ENCODE data around the gene SLC5A3.

SLC5A3 gene

DNA sequence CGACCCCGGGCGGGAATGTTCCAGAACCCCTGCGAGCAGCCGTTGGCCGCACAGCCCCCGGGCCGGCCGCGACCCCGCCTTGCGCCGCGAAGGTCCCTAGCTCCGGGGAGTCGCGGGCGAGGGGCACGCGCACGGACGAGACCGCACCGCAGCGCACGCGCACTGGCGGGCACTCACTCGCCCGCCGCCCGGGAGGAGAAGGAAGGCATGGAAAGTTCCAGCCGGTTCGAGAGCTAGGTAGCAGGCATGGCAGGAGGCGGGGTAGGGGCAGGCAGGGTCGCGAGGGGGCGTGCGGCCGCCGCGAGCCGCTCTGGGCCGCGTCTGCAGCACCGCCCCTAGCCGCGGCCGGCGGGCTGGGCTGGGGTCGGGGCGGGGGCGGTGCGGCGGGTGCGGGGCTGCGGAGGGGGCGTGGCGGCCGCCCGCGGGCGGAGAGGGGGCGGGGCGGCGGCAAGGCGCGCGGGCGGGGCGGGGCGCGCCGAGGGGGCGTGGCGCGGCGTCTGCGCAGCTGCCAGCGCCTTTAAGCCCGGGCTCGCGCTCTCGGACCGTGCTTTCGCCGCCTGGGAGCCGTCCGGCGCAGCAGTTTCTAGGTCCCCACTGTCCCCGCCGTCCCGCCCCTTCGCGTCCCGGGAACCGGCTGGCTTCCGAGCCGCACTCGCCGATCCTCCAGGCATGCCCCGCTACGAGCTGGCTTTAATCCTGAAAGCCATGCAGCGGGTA is at the start of gene SLC5A3, which contains the start of gene MRPS6:
TSS of gene SLC5A3 (plus strand) at position 547 of the 717 bp plus-strand sequence. CDS start 21,621 bp downstream, outside the sequence.
TSS of gene MRPS6 (plus strand) at position 547 of the 717 bp plus-strand sequence. CDS start at position 670, 123 bp downstream.
- FAIRE-seq = no peak

DNA sequence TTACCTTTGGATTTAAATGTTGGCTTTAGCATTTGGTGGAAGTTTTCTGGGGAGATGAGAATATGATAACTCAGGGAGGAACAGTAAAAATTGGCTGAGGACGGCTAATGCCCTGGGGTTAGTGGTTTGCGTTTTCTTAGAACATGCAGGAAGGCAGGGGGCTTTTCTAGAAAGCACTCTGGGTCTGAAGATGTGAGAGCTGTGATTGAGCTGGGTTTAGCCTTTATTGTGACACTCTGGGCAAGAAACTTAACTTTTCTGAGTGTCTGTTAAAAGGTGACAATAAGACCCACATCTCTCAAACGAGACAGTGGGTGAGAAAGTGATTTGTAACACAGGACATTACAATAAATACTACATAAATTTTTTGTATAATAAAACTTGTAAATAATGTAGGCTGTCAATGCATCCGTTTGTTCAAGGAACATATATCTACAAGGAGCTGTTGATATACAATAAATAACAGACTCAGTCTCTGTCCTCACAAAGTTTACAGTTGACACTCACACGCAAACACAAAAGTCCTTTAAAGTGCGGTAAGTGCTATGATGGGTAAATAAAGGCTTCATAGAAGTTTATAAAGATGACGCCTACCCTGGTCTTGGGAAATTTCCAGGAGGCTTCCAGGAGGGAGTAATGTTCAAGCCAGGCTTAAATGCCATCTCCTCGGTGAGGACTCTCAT is 49.5 kb upstream of the SLC5A3 start:
- FAIRE-seq = no peak

DNA sequence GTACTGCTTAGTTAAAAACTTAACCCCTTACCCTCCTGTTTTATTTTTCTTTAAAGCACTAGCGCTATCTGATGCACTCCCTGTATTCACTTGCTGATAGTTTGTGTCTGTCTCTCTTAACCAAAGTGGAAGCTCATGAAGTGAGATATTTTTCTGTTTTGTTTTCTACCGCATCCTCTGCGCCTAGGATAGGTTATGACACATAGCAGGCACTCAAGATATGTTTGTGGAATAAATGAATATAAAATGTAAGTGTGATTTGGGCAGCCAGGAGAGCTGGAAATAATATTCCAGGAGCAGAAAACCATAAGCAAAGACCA is 49.0 kb upstream of the SLC5A3 start:
- FAIRE-seq = no peak

DNA sequence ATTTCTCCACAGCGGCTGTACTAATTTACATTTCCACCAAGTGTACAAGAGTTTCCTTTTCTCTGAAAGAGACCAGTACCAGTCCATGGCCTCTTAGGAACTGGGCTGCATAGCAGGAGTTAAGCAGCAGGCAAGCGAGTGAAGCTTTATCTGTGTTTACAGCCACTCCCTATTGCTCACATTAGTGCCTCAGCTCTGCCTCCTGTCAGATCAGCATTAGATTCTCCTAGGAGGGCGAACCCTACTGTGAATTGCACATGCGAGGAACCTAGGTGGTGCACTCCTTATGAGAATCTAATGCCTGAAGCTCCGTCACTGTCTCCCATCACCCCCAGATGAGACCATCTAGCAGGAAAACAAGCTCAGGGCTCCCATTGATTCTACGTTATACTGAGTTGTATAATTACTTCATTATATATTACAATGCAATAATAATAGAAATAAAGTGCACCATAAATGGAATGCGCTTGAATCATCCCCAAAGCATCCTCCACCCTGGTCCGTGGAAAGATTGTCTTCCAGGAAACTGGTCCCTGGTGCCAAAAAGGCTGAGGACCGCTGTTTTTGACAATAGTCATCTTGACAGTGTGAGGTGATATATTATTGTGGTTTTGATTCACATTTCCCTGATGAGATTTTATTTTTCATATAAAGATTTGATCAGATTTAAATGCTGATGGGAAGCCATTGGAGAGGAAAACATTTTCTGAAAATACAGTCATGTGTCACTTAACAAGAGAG is 45.5 kb upstream of the SLC5A3 start:
- FAIRE-seq = no peak

DNA sequence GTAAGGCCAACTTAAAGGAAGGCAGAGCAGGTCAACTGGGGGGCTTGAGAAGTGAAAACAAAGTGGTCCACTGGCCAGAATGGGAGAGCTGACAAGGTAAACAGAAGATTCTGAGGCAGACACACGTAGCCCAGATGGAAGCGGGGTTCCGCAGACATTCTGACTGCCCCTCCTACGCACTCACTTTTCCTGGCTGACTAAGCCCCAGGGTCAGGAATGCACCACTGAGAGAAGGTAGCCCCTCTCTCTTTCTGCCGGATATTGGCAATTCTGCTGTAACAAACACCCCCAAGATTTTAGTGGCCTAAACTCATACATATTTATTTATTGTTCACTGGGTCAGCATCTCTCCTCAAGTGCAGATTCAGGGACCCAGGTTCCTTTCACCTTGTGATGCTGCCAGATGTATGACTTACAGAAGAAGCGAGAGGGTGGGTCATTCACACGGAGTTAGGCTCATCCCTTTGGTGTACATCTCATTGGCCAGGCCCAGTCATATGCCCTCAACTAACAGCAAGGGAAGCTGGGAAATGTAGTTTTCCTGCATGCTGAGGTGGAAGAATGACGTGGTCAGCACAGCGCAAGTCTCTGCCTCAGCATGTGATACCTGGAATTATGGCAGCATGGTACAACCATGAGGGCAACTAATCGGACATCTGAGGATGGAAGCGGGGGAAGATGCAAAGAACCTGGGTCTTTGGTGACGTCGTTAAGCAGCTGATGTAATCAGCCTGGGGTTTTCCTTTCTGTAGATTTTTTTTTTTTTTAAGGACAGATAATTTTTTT is 43.4 kb upstream of the SLC5A3 start:
- no peak for FAIRE-seq

DNA sequence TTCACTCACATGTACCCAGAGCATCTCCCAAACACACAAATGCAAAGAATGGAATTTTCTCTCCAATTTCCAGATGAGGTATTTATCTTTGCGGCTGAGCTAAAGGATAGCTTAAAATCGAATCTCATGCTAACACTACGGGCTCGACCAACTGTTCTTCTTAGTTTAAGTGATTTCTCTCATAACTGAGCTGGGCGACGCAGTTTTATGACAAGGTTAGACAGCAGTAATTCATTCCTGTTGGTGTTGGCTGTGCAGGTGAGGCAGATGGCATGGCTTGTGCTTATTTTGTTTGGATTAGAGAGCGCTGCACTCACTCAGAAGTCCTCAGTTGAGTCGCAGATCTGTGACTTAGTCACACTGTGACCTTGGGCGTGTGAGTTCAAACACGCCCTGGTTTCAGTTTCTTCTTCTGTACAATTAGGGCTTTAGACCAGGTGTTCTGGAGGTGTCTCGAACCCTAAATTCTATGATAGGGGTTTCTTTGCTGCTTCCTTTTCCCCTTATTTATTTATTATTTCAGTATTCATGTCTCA is 41.5 kb upstream of the SLC5A3 start:
- no peak for FAIRE-seq

DNA sequence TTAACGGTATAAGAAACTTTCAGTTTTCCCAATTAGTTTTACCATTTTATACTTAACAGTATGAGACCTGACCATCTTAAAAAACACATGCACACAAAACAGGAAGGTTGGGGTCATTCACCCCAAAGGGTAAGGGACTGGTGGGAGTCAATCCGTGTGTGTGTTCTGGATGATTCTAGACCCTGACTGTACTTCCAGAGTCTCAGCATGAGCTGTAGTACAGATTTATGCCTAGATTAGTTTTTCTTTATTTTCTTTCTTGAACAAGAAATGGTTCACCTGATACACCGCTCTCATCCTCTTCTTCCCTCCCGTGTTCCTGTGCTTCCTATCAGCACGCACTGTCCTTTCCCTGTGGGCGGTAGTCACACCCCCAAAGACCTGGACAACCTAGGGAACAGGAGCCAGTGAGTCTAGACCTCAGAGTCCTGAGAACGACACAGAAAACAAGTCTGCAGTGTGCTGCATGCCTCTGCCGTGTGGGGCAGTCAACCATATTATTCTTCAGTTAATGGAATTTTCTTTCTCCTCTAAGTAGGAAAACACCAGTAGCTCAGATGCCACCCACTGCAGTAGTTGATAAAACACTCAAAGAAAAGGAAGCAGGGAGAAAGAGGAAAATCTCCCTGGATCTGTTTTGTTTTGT is 38.9 kb upstream of the SLC5A3 start:
- no peak for FAIRE-seq

DNA sequence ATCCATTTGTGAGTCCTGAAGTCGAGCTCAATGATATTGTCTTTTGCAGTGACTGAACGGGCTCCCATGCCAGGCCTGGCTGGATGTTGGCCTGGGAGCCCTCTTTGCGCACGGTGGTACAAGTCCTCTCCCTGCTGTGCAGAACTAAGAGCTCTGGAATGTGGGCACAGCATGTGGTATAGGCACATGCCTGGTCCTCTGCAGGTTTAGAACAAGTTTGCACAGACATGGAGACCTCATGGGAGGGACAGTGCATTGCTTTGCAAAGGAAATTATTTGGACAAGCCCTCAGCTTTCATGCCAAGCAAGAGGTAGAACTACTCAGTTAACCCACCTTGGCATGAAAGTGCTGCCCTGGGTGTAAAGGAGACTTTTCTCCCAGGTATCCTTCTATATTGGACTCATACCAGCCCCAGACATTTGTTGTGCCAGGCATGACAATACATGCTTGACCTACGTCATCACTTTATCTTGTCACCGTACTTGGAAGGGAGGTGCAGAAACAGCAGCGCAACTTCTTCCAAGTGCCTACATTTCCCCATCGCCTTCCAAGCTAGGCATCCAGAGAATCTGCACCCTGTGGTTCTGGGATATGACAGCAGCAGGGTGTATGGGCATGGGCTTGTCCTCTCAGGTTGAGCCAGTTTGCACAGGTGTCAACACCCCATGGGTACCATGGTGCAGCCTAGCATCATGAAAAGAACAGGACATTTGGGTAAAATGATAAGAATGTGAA is 37.6 kb upstream of the SLC5A3 start:
- no peak for FAIRE-seq

DNA sequence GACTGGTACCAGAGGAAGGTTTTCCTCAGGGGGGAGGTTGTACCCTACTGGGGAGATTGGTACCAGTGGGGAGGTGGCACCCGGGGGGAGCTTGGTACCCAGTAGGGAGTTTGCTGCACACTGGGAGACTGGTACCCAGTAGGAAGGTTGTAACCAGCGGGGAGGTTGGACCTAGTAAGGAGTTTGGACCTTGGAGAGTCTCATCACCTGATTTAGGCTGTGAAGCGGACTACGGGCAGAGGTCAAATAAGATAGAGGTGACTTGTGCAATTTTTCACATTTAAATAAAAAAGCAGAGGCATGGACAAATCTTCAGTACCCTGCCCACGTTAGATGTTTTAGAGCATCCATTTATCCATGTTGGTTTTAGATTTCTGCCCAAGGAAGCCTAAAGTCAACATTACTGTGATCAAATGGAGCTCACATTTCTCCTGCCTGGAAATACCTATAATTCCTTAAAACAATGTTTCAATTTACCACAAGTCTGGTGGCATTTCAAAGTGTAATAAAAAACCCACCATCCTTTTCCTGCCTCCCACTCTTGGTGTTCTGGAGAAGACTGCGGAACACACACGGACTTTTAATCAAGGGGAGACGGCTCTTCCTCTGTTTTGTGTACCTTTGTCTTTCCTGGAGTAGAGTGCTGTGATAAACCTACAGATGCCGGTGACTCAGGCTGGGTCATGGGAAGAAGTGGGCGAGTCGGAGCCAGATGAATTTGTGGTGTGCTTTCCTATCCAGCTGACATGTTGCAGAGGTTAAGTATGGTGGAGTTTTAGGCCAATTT is 36.2 kb upstream of the SLC5A3 start:
- no peak for FAIRE-seq

DNA sequence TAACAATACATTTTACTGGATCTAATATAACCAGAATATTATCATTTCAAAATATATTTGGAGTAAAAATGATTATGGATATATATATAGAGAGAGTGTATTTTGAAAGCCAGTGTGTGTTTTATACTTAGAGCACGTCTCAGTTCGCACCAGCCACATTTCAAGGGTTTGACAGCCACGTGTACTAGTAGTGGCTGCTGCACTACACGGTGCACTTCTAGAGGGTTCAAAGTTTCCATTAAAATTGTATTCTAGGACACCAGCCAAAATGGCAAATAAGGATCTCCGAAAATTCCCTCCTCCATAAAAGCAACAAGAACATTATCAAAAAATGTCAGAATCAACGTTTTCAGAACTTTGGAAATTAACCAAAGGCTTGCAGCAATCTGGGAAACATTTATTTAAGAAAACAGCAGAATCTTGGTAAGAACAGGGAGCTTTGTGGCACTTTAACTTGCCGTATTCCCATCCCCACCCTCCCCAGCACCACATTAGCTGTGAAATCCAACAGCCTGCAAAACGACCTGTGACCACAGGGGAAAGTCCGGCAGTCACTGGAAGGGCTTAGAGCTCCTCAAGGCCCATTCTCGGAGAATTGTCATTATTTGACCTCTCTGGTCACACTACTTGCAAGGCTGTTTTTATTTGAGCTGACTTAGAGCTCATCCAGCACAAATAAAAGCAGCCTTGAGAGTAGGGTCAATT is 33.5 kb upstream of the SLC5A3 start:
- no peak for FAIRE-seq

DNA sequence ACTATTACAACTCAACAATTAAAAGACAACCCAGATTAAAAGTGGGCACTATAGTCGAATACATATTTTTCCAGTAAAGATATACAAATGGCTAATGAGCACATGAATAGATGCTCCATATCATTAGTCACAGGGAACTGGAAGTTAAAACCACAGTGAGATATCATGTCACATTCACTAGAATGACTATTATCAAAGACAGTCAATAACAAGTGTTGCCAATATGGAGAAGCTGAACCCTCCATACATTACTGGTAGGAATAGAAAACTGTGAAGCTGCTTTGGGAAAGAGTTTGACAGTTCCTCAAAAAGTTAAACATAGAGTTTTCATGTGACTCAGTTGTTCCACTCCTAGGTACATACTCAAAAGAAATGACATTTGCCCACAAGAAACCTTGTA is 30.6 kb upstream of the SLC5A3 start:
- FAIRE-seq = no peak

DNA sequence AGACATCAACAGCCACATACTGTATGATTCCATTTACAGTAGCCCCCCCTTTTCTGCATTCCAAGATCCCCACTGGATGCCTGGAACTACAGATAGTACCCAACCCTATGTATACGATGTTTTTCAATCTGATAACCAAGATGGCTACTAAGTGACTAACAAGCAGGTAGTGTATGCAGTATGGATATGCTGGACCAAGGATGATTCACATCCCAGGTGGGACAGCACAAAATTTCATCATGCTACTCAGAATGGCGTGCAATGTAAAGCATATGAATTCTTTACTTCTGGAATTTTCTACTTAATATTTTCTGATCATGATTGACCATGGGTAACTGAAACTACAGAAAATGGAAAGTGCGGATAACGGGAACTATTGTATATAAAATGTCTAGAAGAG is 30.0 kb upstream of the SLC5A3 start:
- FAIRE-seq = no peak

DNA sequence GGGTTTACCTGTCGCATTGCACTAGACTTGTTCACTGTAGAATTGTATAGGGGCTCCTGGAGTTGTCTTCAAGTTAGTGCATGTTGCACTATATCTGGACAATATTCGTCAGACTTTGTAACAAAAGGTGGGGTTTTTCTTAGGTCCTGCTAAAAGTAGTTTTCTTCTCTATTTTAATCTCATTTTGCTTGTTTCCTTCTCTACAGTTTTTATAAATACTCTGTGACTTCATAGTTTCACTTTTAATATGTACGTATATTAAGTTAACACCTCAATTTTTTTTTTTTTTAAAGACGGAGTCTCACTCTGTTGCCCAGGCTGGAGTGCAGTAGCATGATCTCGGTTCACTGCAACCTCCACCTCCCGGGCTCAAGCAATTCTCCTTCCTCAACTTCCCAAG is 26.5 kb upstream of the SLC5A3 start:
- FAIRE-seq = no peak

DNA sequence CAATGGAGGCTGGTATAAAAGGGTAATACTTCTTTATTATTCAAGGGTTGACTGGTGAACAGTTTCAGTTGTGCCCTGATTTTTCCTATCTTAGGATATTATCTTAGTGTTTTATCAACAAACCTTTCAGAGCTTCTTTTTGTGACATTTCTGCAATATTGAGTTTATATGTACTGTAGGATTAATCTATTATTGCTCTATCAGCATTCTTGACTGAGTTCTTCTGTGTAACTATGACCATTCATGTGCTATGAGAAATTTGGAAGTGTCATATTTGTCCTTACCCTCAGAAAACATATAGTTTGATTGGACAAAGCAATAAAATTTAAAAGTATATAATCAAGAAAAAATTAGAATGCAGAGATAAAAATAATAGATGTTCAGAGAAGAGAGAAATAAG is 25.5 kb upstream of the SLC5A3 start:
- no peak for FAIRE-seq

DNA sequence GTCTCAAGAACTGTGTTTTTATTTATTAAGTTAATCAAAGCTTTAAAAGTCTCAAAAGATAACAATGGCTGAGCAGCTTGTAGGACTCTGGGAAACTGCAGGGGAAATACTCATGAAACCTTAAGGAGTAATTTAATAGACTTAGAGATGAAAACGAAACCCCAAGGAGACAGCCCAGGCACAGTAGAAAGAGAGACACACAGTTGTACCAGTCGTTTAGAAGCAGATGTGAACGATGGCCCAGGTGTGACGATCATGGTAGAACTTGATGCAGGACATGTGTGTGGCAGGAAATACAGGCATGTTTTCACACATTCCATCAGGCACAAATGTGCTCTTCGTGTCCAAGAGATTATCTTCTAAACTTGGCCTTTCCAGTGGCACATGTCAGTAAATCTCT is 21.2 kb upstream of the SLC5A3 start:
- no peak for FAIRE-seq

DNA sequence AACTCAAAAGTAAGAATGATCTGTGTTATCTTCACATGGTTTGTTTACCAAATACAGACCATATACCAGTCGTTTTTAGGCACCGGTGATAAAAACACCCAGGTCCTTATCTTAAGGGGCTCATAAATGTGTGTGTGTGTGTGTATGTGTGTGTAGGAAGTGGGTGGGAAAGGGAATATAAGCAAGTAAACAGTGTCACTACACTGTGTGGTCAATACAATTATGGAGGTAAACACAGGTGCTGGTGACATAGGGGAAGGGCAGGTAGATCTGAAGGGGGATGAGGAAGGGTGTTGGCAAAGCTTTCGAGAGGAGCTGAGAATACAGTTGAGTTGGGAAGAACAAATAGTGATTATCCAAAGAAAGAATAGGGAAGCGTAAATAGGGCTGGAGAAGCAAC is 19.1 kb upstream of the SLC5A3 start:
- FAIRE-seq = no peak

DNA sequence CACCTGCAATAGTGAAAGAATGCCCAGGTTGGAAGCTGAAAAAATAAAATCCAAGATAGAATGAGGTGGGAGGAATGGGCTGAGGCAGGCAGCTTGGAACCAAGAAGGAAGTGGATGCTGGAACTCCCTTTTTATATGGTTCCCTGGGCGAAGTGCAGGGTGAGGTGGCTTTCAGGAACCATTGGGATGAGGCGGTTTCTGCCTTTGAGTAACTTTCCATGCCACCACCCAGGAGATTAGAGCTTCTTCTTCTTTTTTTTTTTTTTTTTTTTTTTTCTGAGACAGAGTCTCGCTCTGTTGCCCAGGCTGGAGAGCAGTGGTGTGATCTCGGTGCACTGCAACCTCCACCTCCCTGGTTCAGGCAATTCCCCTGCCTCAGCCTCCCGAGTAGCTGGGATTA is 17.8 kb upstream of the SLC5A3 start:
- FAIRE-seq = no peak

DNA sequence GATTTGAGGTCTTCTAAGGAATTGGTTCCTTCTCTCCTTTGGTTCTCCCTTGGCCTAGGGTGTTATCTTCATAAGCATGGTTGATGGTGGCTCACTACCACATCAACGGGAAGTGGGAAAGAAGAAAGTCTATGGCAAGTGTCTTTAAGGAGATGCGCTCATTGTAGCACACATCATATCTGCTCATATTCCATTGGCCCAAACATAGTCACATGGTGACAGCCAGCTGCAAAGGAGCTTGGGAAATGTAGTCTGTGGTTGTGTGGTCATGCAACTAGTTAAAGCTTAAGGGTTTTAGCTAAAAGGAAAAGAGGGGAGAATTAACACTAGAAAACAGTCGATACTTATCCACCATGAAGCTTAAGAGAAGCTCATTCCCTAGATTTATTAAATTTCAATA is 11.4 kb upstream of the SLC5A3 start:
- FAIRE-seq = no peak

DNA sequence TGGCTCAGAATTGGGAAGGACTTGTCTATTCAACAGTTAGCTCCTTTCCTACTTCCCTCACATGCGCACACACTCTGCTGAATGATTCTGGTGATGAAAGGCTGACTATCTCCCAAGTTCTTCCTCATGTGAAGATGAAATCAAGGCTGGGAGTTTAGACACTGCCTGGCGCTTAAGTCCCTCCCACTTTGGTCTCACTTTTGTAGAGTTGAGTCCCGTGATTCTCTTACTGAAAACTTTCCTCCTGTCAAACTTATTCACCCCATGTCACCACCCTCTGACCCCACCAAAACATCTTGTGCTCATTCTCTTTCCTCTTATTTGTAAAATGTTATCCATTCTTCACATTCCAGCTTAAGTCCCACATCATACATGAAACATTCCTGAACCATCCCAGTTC is 8.4 kb upstream of the SLC5A3 start:
- FAIRE-seq = no peak

DNA sequence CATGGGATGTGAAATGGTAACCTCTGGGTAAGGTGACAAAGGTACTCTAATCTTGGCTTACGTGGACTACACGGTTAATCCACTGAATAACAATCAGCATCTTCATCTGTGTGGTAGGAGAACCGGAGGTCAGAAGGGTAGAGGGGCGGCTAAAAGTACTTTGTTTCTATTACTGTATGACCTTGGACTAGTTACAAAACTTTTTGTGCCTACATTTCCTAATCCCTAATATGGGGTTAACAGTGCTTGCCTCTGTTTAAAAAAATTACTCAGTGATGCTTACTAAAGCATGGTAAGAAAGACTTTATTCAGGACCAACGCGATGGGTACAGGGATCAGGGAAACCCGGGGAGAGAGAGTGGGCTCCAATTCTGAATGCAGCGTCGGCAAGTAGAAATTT is 1.7 kb upstream of the SLC5A3 start:
- no peak for FAIRE-seq

Measured in G401.6 (cell line).